BJ (cell line): ENCODE measurements around the gene SOX9. TPM values are rescaled to one million over a fixed set of nuclear protein-coding genes. Genes with fewer than 3 reads are reported as not detected.
A peak's percentile ranks its signal among the peaks of the same experiment; 100 is the strongest.

Experiments
- CTCF ChIA-PET: fragments of 350-600 bp; formaldehyde crosslinking; extraction: SDS; loops from one replicate; lab custom pipeline; 2021; ENCODE audit warnings: antibody characterized with exemption, inconsistent platforms; lab: Yijun Ruan, JAX
- POLR2A ChIA-PET: fragments of 300-600 bp; sonication (Branson Sonifier 250); formaldehyde crosslinking; extraction: SDS; loops from one replicate; lab custom pipeline; 2021; ENCODE audit warnings: antibody characterized with exemption; lab: Charles Lee
- DNase-seq: peaks from one replicate; pipeline ENCODE4 v3.0.0-alpha.2; 2011; ENCODE audit warnings: low read depth
- H3K27me3 ChIP-seq: 2 replicates; pipeline ENCODE4 v1.6.0; 2011; ENCODE audit warnings: low read length; ENCODE audit not compliant: control insufficient read depth, insufficient read depth
- H3K36me3 ChIP-seq: 2 replicates; pipeline ENCODE4 v1.5.1; 2011; ENCODE audit warnings: low read length; ENCODE audit not compliant: control insufficient read depth, insufficient read depth
- H3K4me3 ChIP-seq: 2 replicates; pipeline ENCODE4 v1.5.1; 2011; ENCODE audit warnings: low read depth, mild to moderate bottlenecking, control low read depth, low read length
- polyA minus RNA-seq: library from RNA; depleted of rRNA, polyadenylated mRNA; stranded (reverse); fragments of >200 nt; gene quantifications from 2 replicates; pipeline ENCODE4 v1.2.3, GENCODE V29; 2011; rRNA and poly(A)+ RNA removed
- polyA plus RNA-seq: library from polyadenylated mRNA; depleted of rRNA; stranded (reverse); fragments of >200 nt; gene quantifications from 2 replicates; pipeline ENCODE4 v1.2.3, GENCODE V29; 2011; rRNA removed
- TF ChIP-seq, protein P1 (sequence below): IDR thresholded peaks from 2 replicates; pipeline ENCODE4 v1.5.1; 2011; ENCODE audit warnings: low read depth, mild to moderate bottlenecking, control low read depth, inconsistent platforms, low read length, moderate library complexity; ENCODE audit not compliant: insufficient read depth

Gene SOX9
- polyA plus RNA-seq = 0.54 and 0.60 TPM in 2 replicates
- 0.33 and 0.51 TPM in 2 replicates for polyA minus RNA-seq

- TF ChIP-seq, protein P1, sequence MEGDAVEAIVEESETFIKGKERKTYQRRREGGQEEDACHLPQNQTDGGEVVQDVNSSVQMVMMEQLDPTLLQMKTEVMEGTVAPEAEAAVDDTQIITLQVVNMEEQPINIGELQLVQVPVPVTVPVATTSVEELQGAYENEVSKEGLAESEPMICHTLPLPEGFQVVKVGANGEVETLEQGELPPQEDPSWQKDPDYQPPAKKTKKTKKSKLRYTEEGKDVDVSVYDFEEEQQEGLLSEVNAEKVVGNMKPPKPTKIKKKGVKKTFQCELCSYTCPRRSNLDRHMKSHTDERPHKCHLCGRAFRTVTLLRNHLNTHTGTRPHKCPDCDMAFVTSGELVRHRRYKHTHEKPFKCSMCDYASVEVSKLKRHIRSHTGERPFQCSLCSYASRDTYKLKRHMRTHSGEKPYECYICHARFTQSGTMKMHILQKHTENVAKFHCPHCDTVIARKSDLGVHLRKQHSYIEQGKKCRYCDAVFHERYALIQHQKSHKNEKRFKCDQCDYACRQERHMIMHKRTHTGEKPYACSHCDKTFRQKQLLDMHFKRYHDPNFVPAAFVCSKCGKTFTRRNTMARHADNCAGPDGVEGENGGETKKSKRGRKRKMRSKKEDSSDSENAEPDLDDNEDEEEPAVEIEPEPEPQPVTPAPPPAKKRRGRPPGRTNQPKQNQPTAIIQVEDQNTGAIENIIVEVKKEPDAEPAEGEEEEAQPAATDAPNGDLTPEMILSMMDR = no peak
- CTCF ChIA-PET = interaction anchor here (0.6 to 2.9 kb wide), 6 partner anchors 126 to 882 kb away, joined by 3 to 11 read pairs (median 3); no protein-coding TSS in a partner anchor
- Histone ChIP-seq H3K4me3 (peak within 1 kb of the TSS; percentile 71), H3K36me3 (no peaks in the 10 kb centered on the region; the same call in 1 of the 2 replicates), H3K27me3 (peaks cover 32% of the 10 kb centered on the region)
- peak; percentile 53 for DNase-seq
- POLR2A ChIA-PET = no interaction called here
These were observed at the start of gene SOX9 for GRCh38 chr17:72120642-72121163. SOX9 (plus strand) TSS chr17:72121020; CDS start chr17:72121392, 372 bp downstream.

- no peak for DNase-seq
- H3K36me3 ChIP-seq = no peaks in the 10 kb centered on the region
- H3K27me3 ChIP-seq = no peaks in the 10 kb centered on the region
- CTCF ChIA-PET = interaction anchor here (1.8 kb wide), 1 partner anchor 15 kb away, joined by 3 read pairs; no protein-coding TSS in a partner anchor
- POLR2A ChIA-PET = no interaction called here
- TF ChIP-seq, protein P1 = no peak
- no peak overlapping the region for H3K4me3 ChIP-seq
These were observed 49.5 kb upstream of the SOX9 start for GRCh38 chr17:72071330-72071729.

- ChIA-PET POLR2A (no interaction called here), CTCF (interaction anchor here (0.6 to 1.8 kb wide), 2 partner anchors 17 to 718 kb away, joined by 3 read pairs; no protein-coding TSS in a partner anchor)
- TF ChIP-seq, protein P1 = no peak
- H3K4me3 ChIP-seq = no peak overlapping the region
- H3K36me3 ChIP-seq = no peaks in the 10 kb centered on the region
- H3K27me3 ChIP-seq = no peaks in the 10 kb centered on the region
- DNase-seq = no peak
These were observed 44.7 kb upstream of the SOX9 start for GRCh38 chr17:72075995-72076677.

DNA sequence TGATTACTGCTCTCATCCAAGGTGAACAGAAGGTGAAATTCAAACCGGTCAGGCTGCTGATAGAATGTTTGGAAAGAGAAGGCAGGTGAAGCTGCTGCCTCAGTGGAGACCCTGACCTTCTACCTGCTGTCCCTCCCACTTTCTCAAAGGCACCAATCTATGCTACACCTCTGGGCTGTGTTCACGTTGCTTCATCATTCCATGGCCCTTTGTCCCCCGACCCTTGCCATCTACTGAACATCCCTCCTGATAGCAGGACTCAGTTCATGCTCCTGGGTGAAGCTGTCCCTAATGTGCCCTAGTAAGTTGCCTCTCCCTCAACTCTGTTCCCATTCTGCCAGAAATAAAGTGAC lies 44.2 kb upstream of the SOX9 start:
- no peak overlapping the region for H3K4me3 ChIP-seq
- ChIA-PET POLR2A (no interaction called here), CTCF (interaction anchor here (1.8 kb wide), 1 partner anchor 17 kb away, joined by 3 read pairs; no protein-coding TSS in a partner anchor)
- H3K27me3 ChIP-seq = no peaks in the 10 kb centered on the region
- H3K36me3 ChIP-seq = no peaks in the 10 kb centered on the region
- TF ChIP-seq, protein P1 = no peak
- no peak for DNase-seq

DNA sequence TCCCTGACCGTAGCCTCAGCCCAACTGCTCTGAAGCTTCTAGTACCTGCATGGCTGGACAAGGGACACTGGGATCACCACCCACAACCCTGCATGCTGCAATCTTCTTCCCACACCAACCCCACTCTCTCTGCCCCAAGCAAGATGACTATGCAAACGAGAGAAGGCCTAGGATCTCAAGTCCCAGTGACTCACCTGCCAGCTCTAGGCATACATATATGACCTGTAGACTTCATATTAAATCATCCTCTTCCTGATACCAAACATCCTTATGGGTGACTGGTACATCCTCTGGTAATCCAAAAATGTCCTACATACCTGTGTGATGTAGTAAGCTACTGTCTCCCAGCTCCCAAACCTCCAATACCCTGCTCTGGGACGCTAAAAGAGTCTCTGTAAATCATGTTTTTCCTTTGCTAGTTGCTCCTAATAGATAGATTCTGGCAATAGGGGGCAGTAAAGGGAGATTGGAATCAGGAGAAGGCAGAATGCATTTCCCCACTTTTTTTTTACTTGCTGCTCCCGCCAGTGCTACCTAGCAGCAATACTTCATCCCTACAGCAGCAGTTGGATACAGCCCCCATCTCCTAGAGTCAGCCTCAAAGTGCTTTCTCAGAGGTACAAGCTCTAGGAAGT lies 43.4 kb upstream of the SOX9 start:
- POLR2A ChIA-PET = no interaction called here
- no peaks in the 10 kb centered on the region for H3K36me3 ChIP-seq
- CTCF ChIA-PET = no interaction called here
- H3K27me3 ChIP-seq = no peaks in the 10 kb centered on the region
- no peak overlapping the region for H3K4me3 ChIP-seq
- no peak for DNase-seq
- TF ChIP-seq, protein P1 = no peak
